ENCODE measurements around the gene OLA1. TPM values are rescaled to one million over a fixed set of nuclear protein-coding genes. Genes with fewer than 3 reads are reported as not detected.

The OLA1 gene
- total RNA-seq, 1 donor from 2014 or later: 118 TPM

DNA sequence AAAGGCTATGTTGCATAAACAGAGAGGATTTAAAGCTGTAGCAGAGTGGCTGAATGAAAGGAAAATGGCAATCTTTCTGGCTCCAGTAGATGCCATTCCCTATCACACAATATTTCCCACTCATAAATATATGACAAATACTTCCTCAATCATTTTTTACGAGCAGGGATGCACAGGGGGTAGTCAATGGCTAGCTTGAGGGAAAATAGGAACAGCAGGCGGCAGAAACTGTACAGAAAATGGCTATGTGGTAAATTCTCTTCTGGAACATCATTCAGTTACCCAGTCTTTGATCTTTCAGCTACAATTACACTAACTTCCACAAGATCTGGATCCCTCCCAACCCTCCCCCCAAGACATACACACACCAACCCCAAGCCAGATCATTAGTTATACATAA is 127.2 kb downstream of the OLA1 start:
- no peak overlapping the region for H3K4me3 Mint-ChIP-seq (ENCODE audit: low read depth)
- H3K4me1 Mint-ChIP-seq (ENCODE audit: low read depth): peaks cover 13% of the 10 kb centered on the region
- H3K27me3 Mint-ChIP-seq: no peaks in the 10 kb centered on the region

DNA sequence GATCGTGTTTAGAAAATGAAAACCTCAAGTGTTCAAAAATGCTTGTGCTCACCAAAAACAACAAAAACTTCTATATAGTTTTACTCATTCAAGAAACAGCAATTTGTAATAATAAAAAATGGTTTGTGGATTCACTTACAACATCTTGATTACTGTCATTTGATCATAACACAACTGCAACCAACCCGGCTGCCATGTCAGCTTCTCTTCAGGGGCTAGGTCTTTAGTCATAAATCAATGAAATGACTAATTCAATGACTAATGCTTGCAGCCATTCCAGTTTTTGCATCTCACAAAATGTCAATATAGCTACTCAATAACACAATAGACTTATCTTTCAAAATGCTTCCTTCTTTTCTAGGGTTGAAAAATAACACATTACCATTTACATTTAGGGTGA is 128.0 kb downstream of the OLA1 start:
- Mint-ChIP-seq H3K27ac (no peak overlapping the region), H3K4me1 (ENCODE audit: low read depth) (peaks cover 13% of the 10 kb centered on the region)

More for the DNA sequence above, 127.2 kb downstream of the OLA1 start:
- H3K36me3 Mint-ChIP-seq (ENCODE audit: insufficient read depth): peaks cover 3% of the 10 kb centered on the region
- H3K27ac Mint-ChIP-seq: no peak overlapping the region
- DNase-seq (ENCODE audit: low spot score, unreplicated experiment): no peak
- TF ChIP-seq, protein P1, sequence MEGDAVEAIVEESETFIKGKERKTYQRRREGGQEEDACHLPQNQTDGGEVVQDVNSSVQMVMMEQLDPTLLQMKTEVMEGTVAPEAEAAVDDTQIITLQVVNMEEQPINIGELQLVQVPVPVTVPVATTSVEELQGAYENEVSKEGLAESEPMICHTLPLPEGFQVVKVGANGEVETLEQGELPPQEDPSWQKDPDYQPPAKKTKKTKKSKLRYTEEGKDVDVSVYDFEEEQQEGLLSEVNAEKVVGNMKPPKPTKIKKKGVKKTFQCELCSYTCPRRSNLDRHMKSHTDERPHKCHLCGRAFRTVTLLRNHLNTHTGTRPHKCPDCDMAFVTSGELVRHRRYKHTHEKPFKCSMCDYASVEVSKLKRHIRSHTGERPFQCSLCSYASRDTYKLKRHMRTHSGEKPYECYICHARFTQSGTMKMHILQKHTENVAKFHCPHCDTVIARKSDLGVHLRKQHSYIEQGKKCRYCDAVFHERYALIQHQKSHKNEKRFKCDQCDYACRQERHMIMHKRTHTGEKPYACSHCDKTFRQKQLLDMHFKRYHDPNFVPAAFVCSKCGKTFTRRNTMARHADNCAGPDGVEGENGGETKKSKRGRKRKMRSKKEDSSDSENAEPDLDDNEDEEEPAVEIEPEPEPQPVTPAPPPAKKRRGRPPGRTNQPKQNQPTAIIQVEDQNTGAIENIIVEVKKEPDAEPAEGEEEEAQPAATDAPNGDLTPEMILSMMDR (IDR thresholded peaks at IDR 0.05; ENCODE audit: unreplicated experiment): no peak
- no peaks in the 10 kb centered on the region for H3K9me3 Mint-ChIP-seq (ENCODE audit: low read depth)

GRCh38 chr2:174117951-174118930 is 130.1 kb downstream of the OLA1 start:
- DNase-seq (ENCODE audit: low spot score, unreplicated experiment): no peak
- peaks cover 6% of the 10 kb centered on the region for H3K4me1 Mint-ChIP-seq (ENCODE audit: low read depth)
- no peaks in the 10 kb centered on the region for H3K9me3 Mint-ChIP-seq (ENCODE audit: low read depth)
- H3K27me3 Mint-ChIP-seq: no peaks in the 10 kb centered on the region
- H3K27ac Mint-ChIP-seq: peak overlapping the region; percentile 47
- TF ChIP-seq, protein P1 (IDR thresholded peaks at IDR 0.05; ENCODE audit: unreplicated experiment): no peak
- no peak overlapping the region for H3K4me3 Mint-ChIP-seq (ENCODE audit: low read depth)
- H3K36me3 Mint-ChIP-seq (ENCODE audit: insufficient read depth): peaks cover 9% of the 10 kb centered on the region

More for the DNA sequence above, 128.0 kb downstream of the OLA1 start:
- no peak for DNase-seq (ENCODE audit: low spot score, unreplicated experiment)
- TF ChIP-seq, protein P1 (IDR thresholded peaks at IDR 0.05; ENCODE audit: unreplicated experiment): no peak
- Mint-ChIP-seq H3K36me3 (ENCODE audit: insufficient read depth) (peaks cover 4% of the 10 kb centered on the region), H3K27me3 (no peaks in the 10 kb centered on the region), H3K4me3 (ENCODE audit: low read depth) (no peak overlapping the region), H3K9me3 (ENCODE audit: low read depth) (no peaks in the 10 kb centered on the region)

GRCh38 chr2:174112073-174112472 is 136.3 kb downstream of the OLA1 start:
- Mint-ChIP-seq H3K4me3 (ENCODE audit: low read depth) (no peak overlapping the region), H3K4me1 (ENCODE audit: low read depth) (peaks cover 2% of the 10 kb centered on the region), H3K27me3 (no peaks in the 10 kb centered on the region), H3K36me3 (ENCODE audit: insufficient read depth) (peaks cover 6% of the 10 kb centered on the region), H3K9me3 (ENCODE audit: low read depth) (no peaks in the 10 kb centered on the region), H3K27ac (no peak overlapping the region)
- DNase-seq (ENCODE audit: low spot score, unreplicated experiment): no peak
- TF ChIP-seq, protein P1 (IDR thresholded peaks at IDR 0.05; ENCODE audit: unreplicated experiment): no peak

DNA sequence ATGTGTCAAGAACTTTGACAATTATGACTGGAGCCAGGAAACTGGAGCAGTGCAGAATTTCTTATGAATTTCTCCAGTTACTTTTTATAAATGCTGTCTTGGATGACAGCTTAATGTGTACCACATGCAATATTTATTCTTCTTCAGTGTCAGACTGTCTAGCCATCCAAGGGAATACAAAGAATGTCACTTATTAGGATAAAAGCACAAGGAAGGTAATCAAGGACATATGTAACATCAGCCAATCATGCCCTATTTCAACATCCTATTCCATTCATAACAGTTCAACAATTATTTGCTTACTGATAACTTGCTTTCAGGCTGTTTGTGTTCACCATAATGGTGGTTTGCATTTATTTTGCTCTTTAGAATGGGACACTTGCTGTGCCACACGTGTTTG is 139.8 kb downstream of the OLA1 start:
- no peak overlapping the region for H3K4me3 Mint-ChIP-seq (ENCODE audit: low read depth)
- TF ChIP-seq, protein P1 (IDR thresholded peaks at IDR 0.05; ENCODE audit: unreplicated experiment): no peak
- H3K27me3 Mint-ChIP-seq: no peaks in the 10 kb centered on the region
- H3K9me3 Mint-ChIP-seq (ENCODE audit: low read depth): no peaks in the 10 kb centered on the region
- H3K36me3 Mint-ChIP-seq (ENCODE audit: insufficient read depth): no peaks in the 10 kb centered on the region
- DNase-seq (ENCODE audit: low spot score, unreplicated experiment): no peak
- H3K27ac Mint-ChIP-seq: no peak overlapping the region
- peaks cover 10% of the 10 kb centered on the region for H3K4me1 Mint-ChIP-seq (ENCODE audit: low read depth)
